Eye (tissue), 1 donor: ENCODE measurements around the gene SHANK1.
"Not testable (repeated sequence)": the region's sequence is repeated elsewhere in the genome, so short reads cannot be mapped to it uniquely, and the experiment has no call there.

Source experiments
- DNase-seq: peaks from one replicate; pipeline ENCODE4 v3.0.0-alpha.2; 2015

The SHANK1 gene

DNA sequence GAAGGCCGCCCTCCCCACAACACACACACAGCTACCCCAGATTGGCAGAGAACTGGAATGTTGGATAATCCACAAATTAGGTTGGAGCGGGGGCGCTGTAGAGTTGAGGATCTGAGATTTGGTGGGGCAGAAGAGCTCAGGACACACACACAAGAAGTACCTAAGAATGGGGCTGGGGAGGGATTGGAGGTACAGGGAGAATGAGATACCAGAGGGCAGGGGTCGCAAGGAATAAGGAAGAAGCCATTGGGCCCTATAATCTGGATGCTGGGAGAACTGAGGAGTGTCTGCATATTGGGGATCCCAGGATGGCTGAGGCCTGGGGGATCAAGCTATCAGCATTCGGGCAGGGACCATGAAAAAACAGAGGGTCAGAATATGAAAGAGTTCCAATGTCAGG, 91.5 kb downstream of the SHANK1 start:
- DNase-seq = no peak

DNA sequence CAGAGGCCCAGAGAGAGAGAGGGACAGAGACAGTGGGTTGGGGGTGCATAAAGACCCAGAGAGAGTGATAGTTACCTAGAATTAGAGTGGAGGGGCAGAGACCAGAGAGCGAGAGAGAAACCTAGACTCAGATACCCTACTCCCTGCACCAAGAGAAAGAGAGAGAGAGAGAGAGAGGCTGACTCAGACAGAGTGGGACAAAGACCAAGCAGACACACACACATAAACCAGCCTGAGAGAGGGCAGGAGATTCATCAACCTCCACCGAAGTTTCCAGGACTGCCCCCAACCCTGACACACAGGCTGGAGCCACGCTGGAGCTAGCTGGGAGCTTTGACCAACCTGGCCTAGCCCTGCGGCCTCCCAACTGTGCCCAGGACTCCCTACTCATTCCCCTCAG, 92.8 kb downstream of the SHANK1 start:
- no peak for DNase-seq

DNA sequence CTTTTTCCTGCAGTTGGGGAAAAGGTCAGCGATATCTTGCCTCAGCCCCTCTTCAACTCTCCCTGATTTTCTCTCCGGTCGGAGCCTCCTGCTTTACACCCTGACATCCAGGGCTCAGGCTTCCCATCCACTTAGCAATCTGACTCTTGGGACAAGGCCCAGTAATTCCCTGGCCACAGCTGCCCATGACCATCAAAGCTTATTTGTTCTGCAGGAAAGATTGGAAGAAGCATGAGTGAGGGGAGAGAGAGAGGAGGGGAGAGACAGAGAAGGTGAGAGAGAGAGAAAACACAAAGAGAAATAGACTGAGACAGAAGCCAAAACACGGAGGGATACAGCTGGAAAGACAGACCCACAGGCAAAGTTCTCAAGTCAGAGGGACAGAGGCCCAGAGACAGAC, 93.6 kb downstream of the SHANK1 start:
- no peak for DNase-seq

DNA sequence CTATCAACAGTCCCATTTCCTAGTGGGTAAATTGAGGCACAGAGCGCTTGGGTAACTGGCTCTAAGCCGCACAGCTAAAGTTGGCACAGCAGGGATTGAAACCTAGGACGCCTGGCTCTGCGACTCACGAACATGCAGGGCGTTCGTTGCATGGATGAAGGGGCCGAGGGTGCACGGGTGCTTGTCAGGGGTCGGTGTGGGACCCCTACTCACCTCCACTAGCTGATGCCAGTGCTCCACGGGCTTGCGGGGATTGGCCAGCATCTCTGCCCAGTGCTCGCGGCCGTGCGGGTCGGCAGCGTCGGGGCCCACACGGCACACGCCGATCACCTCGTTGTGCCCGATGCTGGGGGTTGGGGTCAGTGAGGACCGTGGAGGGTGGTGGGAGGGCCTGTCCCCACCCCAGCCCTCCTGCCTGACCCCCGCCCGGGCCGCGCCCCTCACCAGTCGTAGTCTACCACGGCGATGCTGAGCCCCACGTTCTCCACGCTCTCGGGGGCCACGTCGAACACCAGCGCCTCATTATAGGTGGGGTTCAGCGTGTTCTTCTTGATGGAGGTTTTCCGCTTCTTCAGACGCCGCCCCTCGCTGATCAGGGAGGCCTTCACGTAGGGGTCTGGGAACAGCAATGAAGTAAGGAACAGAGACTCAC, 94.5 kb downstream of the SHANK1 start:
- DNase-seq = no peak

DNA sequence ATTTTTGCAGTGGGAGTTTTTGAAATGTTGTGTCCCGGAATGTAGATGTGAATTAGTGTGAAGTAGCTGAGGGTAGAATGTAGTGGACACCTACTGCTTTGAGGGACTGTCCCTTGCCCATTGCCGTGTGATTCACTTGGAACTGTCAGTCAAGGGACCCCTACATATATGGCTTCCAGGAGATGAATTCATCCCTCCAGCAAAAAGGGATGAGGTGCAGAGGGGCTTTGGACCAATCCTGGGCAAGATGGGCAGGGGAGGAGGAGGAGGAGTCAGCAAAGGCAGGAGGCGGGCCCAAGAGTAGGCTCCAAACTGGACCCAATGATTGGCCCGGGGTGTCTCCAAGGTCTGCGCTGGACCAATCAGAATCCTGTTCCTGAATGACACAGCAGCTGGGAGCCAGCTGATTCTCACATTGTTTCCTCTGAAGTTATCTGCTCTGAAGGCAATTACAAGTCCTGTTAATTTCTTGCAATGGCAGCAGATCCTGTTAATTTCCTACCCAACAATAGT, 99.2 kb downstream of the SHANK1 start:
- DNase-seq = not testable (repeated sequence)

DNA sequence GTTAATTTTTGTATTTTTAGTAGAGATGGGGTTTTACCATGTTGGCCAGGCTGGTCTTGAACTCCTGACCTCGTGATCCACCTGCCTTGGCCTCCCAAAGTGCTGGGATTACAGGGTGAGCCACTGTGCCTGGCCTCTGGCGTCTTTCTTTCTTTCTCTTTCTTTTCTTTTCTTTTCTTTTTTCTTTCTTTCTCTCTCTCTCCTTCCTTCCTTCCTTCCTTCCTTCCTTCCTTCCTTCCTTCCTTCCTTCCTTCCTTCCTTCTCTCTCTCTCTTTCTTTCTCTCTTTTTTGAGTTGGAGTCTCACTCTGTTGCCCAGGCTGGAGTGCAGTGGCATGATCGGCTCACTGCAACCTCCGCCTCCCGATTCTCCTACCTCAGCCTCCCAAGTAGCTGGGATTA, 100.4 kb downstream of the SHANK1 start:
- DNase-seq = not testable (repeated sequence)

DNA sequence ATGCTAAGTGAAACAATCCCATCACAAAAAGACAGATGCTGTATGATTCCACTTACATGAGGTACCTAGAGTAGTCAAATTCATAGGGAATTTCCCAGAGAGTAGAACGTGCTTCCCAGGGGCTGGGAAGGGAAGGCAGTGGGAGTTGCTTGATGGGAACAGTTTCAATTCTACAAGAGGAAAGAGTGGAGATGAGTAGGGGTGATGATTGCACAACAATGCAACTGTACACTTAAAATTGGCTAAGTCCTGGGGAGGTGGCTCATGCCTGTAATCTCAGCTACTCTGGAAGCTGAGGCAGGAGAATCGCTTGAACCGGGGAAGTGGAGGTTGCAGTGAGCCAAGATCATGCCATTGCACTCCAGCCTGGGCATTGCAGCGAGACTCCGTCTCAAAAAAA, 101.2 kb downstream of the SHANK1 start:
- not testable (repeated sequence) for DNase-seq

DNA sequence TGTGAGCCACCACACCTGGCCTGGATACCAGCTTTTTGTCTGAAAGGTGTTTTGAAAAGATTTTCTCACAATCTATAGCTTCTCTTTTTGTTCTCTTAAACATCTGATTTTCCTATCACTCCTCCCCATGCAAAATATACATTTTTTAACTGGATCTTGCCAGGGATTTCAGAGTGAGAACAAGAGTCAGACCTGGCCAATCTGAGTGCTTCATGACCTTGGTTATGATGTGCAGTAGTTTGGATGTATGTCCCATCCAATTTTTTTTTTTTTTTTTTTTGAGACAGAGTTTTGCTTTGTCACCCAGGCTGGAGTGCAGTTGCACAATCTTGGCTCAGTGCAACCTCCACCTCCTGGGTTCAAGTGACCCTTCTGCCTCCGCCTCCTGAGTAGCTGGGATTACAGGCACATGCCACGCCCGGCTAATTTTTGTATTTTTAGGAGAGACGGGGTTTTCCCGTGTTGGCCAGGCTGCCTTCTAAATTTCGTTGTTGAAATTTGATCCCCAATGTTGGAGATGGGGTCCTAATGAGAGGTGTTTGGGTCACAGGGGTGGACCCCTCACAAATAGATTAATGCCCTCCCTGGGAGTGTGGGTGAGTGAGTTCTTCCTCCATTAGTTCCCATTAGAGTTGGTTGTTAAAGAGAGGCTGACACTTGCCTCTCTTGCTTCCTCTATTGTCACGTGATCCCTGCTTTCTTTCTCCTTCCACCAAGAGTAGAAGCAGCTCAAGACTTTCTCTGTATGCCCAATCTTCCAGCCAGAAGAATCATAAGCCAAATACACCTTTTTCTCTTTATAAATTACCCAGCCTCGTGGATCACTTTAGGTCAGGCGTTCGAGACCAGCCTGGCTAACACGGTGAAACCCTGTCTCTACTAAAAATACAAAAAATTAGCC, 106.8 kb downstream of the SHANK1 start:
- DNase-seq = not testable (repeated sequence)
